NCI-H345 treated with DMSO at 0.1 percent for 48 hours (cell line): ENCODE data around the gene ADAMTS2.

Experiments
- DNase-seq: peaks from one replicate; lab custom pipeline; 2025; ENCODE audit not compliant: unreplicated experiment; lab: John Stamatoyannopoulos, UW

ADAMTS2 gene

GRCh38 chr5:179199246-179199645 is 146.0 kb downstream of the ADAMTS2 start:
- no peak for DNase-seq

DNA sequence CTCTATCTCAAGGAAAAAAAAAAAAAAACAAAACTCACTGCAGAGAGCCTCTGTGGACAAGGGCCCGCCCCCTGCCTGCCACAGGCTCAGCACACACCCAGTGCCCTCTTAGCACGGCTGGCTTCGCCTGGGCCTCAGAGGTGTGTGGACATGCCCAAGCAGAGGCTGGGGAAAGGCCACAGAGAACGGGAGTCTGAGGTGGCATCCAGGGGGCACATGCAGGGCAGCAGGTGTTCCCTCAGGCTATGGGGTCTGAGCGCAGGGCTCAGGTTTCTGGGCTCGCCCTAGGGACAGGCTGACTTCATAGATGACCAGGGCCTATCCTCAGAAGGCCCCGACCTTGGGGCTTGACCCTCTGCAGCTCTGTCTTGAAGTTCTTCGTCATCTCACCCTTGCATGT is 146.4 kb downstream of the ADAMTS2 start:
- no peak for DNase-seq

- no peak for DNase-seq
Observed at GRCh38 chr5:179196405-179197079, 148.7 kb downstream of the ADAMTS2 start.

DNA sequence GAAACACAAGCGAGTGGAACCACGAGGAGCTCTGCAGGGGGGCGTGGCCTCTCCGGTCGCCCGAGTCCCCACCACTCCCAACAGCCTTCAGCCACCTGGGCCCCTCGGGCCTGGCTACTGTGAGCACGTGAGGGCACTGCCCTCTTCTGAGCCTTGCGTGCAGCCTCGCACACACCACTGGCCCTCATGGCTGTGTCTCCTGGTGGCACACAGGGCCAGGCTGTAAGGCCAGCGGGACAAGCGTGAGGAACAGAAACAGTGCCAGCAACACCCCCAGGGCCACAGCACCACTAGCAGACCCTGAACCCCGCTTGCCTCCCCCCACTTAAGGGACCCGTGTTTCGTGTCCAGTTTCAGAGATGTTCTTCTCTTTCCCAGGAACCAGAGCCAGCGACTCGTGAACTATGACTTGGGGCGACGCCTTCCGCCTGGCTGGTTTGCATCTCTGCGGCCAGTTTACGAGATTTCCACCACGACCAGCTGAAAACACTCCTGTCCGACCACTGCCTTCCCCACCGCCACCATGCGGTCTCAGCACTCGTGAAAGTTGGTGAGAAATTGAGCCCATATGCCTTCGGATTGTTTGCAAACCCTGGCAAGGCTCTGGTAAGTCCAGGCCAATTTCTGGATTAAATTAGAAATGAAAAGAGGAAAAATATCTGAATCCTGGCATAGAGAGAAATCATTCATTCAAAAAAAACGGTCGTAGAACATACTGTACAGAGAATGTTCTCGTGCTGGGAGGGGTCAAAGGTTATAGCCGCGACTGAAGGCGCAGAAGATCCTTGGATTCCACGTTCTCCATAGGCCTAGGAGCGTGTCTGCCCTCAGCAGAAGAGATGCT is 149.5 kb downstream of the ADAMTS2 start:
- DNase-seq: no peak

DNA sequence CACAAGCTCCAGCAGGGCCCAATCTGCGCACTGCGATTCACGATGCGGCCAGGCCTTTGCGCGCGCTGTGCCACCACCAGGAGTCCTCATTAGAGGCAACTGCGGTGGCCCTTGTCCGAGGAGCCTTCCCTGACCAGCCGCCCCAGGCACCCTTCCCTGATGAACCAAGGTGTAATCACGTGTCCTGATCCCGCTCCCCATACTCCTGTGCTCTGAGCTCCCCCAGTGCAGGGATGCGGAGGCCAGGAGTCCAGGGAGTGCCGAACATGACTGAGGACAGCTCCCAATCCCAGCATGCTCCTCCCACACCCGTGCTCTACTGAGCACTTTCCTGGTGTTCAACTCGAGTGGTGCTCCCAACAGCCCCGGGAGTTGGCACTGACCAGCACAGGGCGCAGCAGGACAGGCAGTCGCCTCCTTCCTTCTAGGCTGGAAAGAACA is 150.3 kb downstream of the ADAMTS2 start:
- DNase-seq: no peak

DNA sequence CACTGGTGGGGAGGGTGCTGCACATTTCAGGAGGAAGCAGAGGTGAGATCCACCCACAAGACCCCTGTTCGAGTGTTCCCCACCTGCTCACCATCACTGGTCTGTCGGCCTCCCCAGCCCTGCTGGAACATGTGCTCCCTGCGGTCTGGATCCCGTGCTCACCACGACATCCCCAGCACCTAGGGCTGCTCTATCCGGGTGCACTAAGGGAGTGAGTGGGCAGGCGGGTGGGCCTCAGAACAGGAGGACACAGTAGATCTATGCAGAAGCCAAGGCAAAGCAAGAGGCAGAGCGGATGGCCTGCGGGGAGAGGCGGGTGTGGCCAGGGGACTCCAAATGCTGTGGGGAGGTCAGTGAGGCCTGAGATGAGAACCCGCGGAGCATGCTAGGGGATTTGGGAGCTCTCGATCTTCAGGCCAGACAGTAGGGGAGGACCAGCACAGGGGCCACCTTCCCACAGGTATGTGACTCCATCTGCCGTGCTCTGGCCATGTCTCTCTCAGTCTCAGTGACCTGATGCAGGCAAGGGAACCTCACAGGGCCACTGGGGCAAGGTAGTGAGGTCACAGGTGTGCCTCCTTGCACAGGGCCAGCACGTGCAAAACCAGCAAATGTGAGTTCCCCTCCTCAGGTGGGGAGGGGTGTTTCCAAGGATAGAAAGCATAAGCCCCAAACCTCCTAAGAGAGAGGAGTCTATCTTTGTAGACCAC is 150.9 kb downstream of the ADAMTS2 start:
- no peak for DNase-seq

DNA sequence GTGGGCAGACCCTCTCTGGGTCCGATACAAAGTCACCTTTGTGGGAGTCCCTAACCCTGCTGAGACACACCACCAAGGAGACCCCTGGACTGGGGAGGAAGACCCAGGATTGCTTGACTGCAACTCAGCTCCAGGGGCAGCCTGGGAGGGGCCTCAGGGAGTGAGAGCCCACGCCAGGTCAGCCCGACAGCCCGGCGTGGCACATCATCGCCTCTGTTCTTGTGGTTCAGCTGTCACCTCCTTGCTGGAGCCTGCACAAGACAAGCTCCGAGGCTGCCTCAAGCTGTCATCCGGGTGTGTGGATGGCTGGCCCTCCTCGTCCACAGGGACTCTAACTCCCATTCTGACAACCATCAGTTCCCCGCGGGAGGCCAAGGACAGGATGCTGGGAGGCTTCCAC is 151.5 kb downstream of the ADAMTS2 start:
- no peak for DNase-seq

DNA sequence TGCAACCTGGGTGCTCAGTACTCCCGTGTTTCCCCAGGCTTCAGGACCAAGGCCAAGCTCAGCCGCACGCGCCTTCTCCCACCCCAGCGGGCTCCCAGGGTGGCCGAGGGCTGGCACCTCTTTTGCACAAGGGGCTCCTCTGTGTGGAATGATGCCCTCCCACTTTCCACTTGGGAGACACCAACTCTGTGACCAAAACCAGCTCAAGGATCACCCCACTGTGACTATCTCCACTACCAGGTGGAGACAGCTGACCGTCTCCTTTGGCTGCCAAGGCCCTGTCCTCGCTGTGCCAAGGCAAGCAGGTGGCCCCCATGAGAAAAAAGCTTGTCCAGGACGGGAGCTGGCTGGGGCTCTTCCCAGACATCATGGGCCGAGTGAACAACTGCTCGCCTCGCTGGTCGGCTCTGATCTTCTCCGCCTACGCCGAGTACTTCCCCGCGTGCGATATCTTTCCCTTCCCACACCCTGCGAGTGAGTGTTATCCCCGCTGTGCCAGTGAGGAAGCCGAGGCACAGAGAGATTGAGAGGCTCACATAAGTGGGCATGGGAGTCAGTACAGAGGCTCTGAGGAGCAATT is 152.3 kb downstream of the ADAMTS2 start:
- no peak for DNase-seq

- no peak for DNase-seq
Observed at GRCh38 chr5:179192185-179192890, 152.9 kb downstream of the ADAMTS2 start.

- DNase-seq: no peak
Observed at GRCh38 chr5:179191506-179192184, 153.6 kb downstream of the ADAMTS2 start.

- no peak for DNase-seq
Observed at GRCh38 chr5:179190851-179191505, 154.3 kb downstream of the ADAMTS2 start.

DNA sequence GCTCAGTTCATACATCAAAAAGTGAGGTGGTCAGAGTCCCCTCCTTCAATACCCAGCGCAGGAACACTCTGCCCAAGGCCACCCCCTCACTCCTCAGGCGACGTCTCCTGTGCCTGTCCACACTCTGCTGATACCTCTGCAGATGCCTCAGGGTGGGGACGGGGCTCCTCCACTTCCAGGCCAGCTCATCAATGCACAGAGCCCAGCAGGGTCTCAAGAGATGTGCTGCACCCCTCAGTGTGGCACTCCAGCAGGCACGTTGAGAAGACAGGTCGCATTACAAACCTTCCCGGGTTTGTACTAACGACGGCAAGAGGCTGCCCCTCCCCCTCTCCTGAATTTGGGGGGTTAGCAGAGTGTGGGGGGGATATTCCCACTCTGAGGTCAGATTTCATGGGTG is 156.6 kb downstream of the ADAMTS2 start:
- no peak for DNase-seq

- DNase-seq: no peak
Observed at GRCh38 chr5:179187681-179188575, 157.3 kb downstream of the ADAMTS2 start.

DNA sequence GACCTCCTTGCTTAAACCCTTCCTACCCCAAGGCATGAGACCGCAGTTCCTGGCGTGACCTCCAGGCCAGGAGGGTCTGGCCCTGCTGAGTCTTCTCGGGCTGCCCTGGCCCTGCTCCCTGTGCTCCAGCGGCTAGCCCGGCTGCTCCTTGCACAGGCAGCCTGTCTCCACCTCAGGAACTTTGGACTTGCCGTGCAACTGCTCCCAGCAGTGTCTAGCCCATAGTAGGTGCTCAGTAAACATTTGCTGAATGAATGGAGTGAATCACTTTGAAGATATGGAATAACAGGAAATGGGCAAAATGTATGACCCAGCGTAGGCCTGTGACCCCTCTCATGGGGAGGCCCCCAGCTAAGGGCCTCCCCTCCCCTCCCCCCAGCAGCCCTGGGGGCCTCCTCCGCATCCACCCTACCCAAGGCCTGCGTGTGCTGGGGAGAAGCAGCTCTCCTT is 158.0 kb downstream of the ADAMTS2 start:
- no peak for DNase-seq

- DNase-seq: no peak
Observed at GRCh38 chr5:179186801-179187200, 158.5 kb downstream of the ADAMTS2 start.

DNA sequence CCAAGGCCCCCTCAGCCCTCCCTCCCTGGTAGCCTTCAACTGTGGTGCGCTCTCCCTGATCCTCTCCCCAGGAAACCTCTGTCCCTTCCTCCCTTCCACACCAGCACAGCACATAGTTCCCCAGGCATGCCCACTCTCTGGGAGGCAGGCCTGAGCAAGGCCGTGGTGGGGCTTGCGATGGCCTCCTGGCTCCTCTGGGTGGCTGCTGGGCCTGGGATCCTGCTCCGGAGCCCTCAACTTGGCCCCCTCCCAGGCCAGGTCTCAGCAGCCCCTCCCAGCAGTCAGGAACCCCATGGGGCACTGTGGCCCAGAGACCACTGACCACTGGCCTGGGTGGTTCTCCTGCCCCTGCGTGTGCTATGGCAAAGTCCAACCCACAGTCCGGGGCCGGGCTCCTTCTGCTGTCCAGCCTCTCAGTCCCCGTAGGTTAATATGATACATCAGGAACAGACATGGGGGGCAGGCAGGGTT is 159.3 kb downstream of the ADAMTS2 start:
- DNase-seq: no peak

DNA sequence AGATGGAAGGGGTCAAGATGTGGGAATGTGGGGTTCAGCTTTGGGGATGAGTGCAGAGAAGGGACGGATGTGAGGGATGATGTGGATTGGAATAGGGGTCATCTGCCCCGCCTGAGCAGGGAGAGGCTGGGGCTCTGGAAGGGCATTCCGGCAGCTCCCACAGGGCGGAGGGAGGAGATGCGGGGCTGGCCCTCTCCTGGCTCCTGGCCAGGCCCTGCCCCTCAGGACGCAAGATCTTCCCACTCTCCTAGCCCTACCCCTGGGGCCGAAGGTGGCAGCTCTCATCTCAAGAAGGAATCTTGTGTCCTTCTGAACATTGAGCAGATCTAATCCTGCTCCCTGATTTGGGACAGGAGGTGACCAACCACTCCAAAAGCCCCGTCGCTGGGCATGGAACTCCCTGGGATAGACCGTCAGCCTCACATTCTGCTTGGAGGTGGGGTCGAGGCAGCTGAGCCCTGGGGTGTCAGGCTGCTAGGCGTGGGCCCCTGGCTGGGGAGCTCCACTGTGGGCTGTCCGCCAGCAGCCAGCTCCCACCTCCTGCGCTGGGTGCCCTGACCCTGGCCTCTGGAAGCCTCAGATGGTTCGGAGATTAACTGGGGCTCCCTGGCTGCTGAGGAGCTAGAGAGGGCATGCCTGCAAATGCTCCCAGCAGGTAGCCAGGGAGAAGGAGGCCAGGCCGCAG is 159.9 kb downstream of the ADAMTS2 start:
- no peak for DNase-seq

- DNase-seq: no peak
Observed at GRCh38 chr5:179184521-179185050, 160.7 kb downstream of the ADAMTS2 start.
